Body of pancreas (tissue), 4 donors: ENCODE results near the gene GBP4.

Experiments
- CTCF ChIP-seq, 7 experiments: fragments of 450-650 bp in 4 of 7; fragments of 200-600 bp in 3 of 7; sonication (generic) in 3 of 7; IDR thresholded peaks; one replicate each; pipeline ENCODE4 v1.5.1; 2016 to 2019; ENCODE audit warnings: antibody characterized with exemption in 7 of 7
- POLR2A ChIP-seq, 3 donors: fragments of 450-650 bp; IDR thresholded peaks; one replicate each; pipeline ENCODE4 v1.6.1; 2016; ENCODE audit warnings: antibody characterized with exemption in 3 of 3, mild to moderate bottlenecking in 2 of 3

DNA sequence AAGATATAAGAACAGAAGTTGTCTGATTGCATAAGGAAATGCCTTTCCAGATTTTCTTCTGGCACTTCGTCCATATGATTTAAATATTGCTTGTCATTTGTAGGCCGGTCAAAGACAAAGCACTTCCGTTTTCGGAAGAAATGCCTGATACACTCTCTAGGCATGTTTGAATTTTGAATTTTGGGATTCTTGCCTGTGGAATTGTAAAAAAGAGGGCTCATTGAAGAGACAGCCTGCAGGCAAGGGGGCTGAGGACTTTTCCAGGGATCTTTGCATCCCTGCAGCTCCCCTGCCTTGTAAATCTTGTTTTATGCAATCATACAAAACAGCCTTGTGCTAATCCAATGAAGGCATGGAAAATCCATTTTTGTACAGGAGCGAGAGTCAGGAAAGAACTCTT, 7.4 kb downstream of the GBP4 start:
- TF ChIP-seq CTCF (IDR thresholded peaks at IDR 0.05) (no peak), POLR2A (IDR thresholded peaks at IDR 0.05) (no peak)
